ENCODE data around the gene MAP2K1.

The MAP2K1 gene

GRCh38 chr15:66409565-66410108 is 22.9 kb downstream of the MAP2K1 start:
- Histone ChIP-seq H3K36me3 (ENCODE audit: insufficient read depth, low read depth, low read length) (peaks cover 8% of the 10 kb centered on the region), H3K27ac (ENCODE audit: low read length) (no peak overlapping the region), H3K4me3 (ENCODE audit: low read length) (no peak overlapping the region), H3K9me3 (ENCODE audit: insufficient read depth, low read depth, low read length) (peaks cover 12% of the 10 kb centered on the region), H3K27me3 (ENCODE audit: insufficient read depth, low read length) (no peaks in the 10 kb centered on the region), H3K4me1 (ENCODE audit: insufficient read depth, low read length) (peaks cover 33% of the 10 kb centered on the region; the same call in 1 of the 2 replicates), H3K9ac (ENCODE audit: low read depth, low read length) (no peak overlapping the region)

GRCh38 chr15:66411190-66411589 is 24.5 kb downstream of the MAP2K1 start:
- Histone ChIP-seq H3K9me3 (ENCODE audit: insufficient read depth, low read depth, low read length) (peaks cover 12% of the 10 kb centered on the region), H3K27me3 (ENCODE audit: insufficient read depth, low read length) (no peaks in the 10 kb centered on the region), H3K4me3 (ENCODE audit: low read length) (no peak overlapping the region), H3K36me3 (ENCODE audit: insufficient read depth, low read depth, low read length) (peaks cover 8% of the 10 kb centered on the region), H3K4me1 (ENCODE audit: insufficient read depth, low read length) (peaks cover 18% of the 10 kb centered on the region; the same call in 1 of the 2 replicates), H3K9ac (ENCODE audit: low read depth, low read length) (no peak overlapping the region), H3K27ac (ENCODE audit: low read length) (no peak overlapping the region)

GRCh38 chr15:66412220-66412619 is 25.5 kb downstream of the MAP2K1 start:
- peaks cover 15% of the 10 kb centered on the region; the same call in 1 of the 2 replicates for H3K4me1 ChIP-seq (ENCODE audit: insufficient read depth, low read length)
- no peak overlapping the region for H3K9ac ChIP-seq (ENCODE audit: low read depth, low read length)
- peaks cover 8% of the 10 kb centered on the region for H3K36me3 ChIP-seq (ENCODE audit: insufficient read depth, low read depth, low read length)
- H3K4me3 ChIP-seq (ENCODE audit: low read length): no peak overlapping the region
- H3K27ac ChIP-seq (ENCODE audit: low read length): no peak overlapping the region
- peaks cover 12% of the 10 kb centered on the region for H3K9me3 ChIP-seq (ENCODE audit: insufficient read depth, low read depth, low read length)
- H3K27me3 ChIP-seq (ENCODE audit: insufficient read depth, low read length): no peaks in the 10 kb centered on the region

GRCh38 chr15:66413579-66413978 is 26.9 kb downstream of the MAP2K1 start:
- Histone ChIP-seq H3K36me3 (ENCODE audit: insufficient read depth, low read depth, low read length) (peaks cover 8% of the 10 kb centered on the region), H3K9ac (ENCODE audit: low read depth, low read length) (no peak overlapping the region), H3K27me3 (ENCODE audit: insufficient read depth, low read length) (no peaks in the 10 kb centered on the region), H3K4me1 (ENCODE audit: insufficient read depth, low read length) (peaks cover 25% of the 10 kb centered on the region; the same call in 1 of the 2 replicates), H3K4me3 (ENCODE audit: low read length) (no peak overlapping the region), H3K27ac (ENCODE audit: low read length) (no peak overlapping the region), H3K9me3 (ENCODE audit: insufficient read depth, low read depth, low read length) (peaks cover 12% of the 10 kb centered on the region)

- Histone ChIP-seq H3K36me3 (ENCODE audit: insufficient read depth, low read depth, low read length) (peaks cover 8% of the 10 kb centered on the region), H3K9me3 (ENCODE audit: insufficient read depth, low read depth, low read length) (peaks cover 12% of the 10 kb centered on the region), H3K27me3 (ENCODE audit: insufficient read depth, low read length) (no peaks in the 10 kb centered on the region), H3K4me1 (ENCODE audit: insufficient read depth, low read length) (peaks cover 21% of the 10 kb centered on the region; the same call in 1 of the 2 replicates), H3K4me3 (ENCODE audit: low read length) (no peak overlapping the region), H3K9ac (ENCODE audit: low read depth, low read length) (no peak overlapping the region), H3K27ac (ENCODE audit: low read length) (no peak overlapping the region)
These were observed 28.6 kb downstream of the MAP2K1 start for GRCh38 chr15:66415360-66415759.

GRCh38 chr15:66417736-66418135 is 31.0 kb downstream of the MAP2K1 start:
- H3K4me1 ChIP-seq (ENCODE audit: insufficient read depth, low read length): peaks cover 10% of the 10 kb centered on the region; the same call in 1 of the 2 replicates
- peaks cover 8% of the 10 kb centered on the region; the same call in 1 of the 2 replicates for H3K36me3 ChIP-seq (ENCODE audit: insufficient read depth, low read depth, low read length)
- H3K27me3 ChIP-seq (ENCODE audit: insufficient read depth, low read length): no peaks in the 10 kb centered on the region
- H3K27ac ChIP-seq (ENCODE audit: low read length): no peak overlapping the region
- H3K9me3 ChIP-seq (ENCODE audit: insufficient read depth, low read depth, low read length): peaks cover 12% of the 10 kb centered on the region
- H3K9ac ChIP-seq (ENCODE audit: low read depth, low read length): no peak overlapping the region
- no peak overlapping the region for H3K4me3 ChIP-seq (ENCODE audit: low read length)

GRCh38 chr15:66419471-66419870 is 32.8 kb downstream of the MAP2K1 start:
- Histone ChIP-seq H3K4me1 (ENCODE audit: insufficient read depth, low read length) (peaks cover 10% of the 10 kb centered on the region; the same call in 1 of the 2 replicates), H3K36me3 (ENCODE audit: insufficient read depth, low read depth, low read length) (peaks cover under 1% of the 10 kb centered on the region; the same call in 1 of the 2 replicates), H3K9me3 (ENCODE audit: insufficient read depth, low read depth, low read length) (peaks cover under 1% of the 10 kb centered on the region; the same call in 1 of the 2 replicates), H3K27ac (ENCODE audit: low read length) (no peak overlapping the region), H3K4me3 (ENCODE audit: low read length) (no peak overlapping the region), H3K9ac (ENCODE audit: low read depth, low read length) (no peak overlapping the region), H3K27me3 (ENCODE audit: insufficient read depth, low read length) (no peaks in the 10 kb centered on the region)

GRCh38 chr15:66422347-66422746 is 35.6 kb downstream of the MAP2K1 start:
- no peak overlapping the region for H3K4me3 ChIP-seq (ENCODE audit: low read length)
- no peaks in the 10 kb centered on the region for H3K27me3 ChIP-seq (ENCODE audit: insufficient read depth, low read length)
- H3K9me3 ChIP-seq (ENCODE audit: insufficient read depth, low read depth, low read length): no peaks in the 10 kb centered on the region
- no peaks in the 10 kb centered on the region for H3K36me3 ChIP-seq (ENCODE audit: insufficient read depth, low read depth, low read length)
- no peak overlapping the region for H3K9ac ChIP-seq (ENCODE audit: low read depth, low read length)
- H3K4me1 ChIP-seq (ENCODE audit: insufficient read depth, low read length): peaks cover 10% of the 10 kb centered on the region; the same call in 1 of the 2 replicates
- no peak overlapping the region for H3K27ac ChIP-seq (ENCODE audit: low read length)

GRCh38 chr15:66423149-66423548 is 36.4 kb downstream of the MAP2K1 start:
- Histone ChIP-seq H3K27ac (ENCODE audit: low read length) (no peak overlapping the region), H3K27me3 (ENCODE audit: insufficient read depth, low read length) (no peaks in the 10 kb centered on the region), H3K9ac (ENCODE audit: low read depth, low read length) (no peak overlapping the region), H3K4me1 (ENCODE audit: insufficient read depth, low read length) (peaks cover 2% of the 10 kb centered on the region; the same call in 1 of the 2 replicates), H3K9me3 (ENCODE audit: insufficient read depth, low read depth, low read length) (no peaks in the 10 kb centered on the region), H3K4me3 (ENCODE audit: low read length) (no peak overlapping the region), H3K36me3 (ENCODE audit: insufficient read depth, low read depth, low read length) (no peaks in the 10 kb centered on the region)

GRCh38 chr15:66424963-66425612 is 38.4 kb downstream of the MAP2K1 start:
- no peaks in the 10 kb centered on the region; the same call in 1 of the 2 replicates for H3K4me1 ChIP-seq (ENCODE audit: insufficient read depth, low read length)
- no peak overlapping the region for H3K4me3 ChIP-seq (ENCODE audit: low read length)
- H3K36me3 ChIP-seq (ENCODE audit: insufficient read depth, low read depth, low read length): no peaks in the 10 kb centered on the region
- H3K27ac ChIP-seq (ENCODE audit: low read length): no peak overlapping the region
- no peaks in the 10 kb centered on the region for H3K27me3 ChIP-seq (ENCODE audit: insufficient read depth, low read length)
- no peaks in the 10 kb centered on the region for H3K9me3 ChIP-seq (ENCODE audit: insufficient read depth, low read depth, low read length)
- H3K9ac ChIP-seq (ENCODE audit: low read depth, low read length): no peak overlapping the region

- Histone ChIP-seq H3K4me1 (ENCODE audit: insufficient read depth, low read length) (no peaks in the 10 kb centered on the region; the same call in 1 of the 2 replicates), H3K36me3 (ENCODE audit: insufficient read depth, low read depth, low read length) (no peaks in the 10 kb centered on the region), H3K9ac (ENCODE audit: low read depth, low read length) (no peak overlapping the region), H3K27me3 (ENCODE audit: insufficient read depth, low read length) (no peaks in the 10 kb centered on the region), H3K4me3 (ENCODE audit: low read length) (no peak overlapping the region), H3K27ac (ENCODE audit: low read length) (no peak overlapping the region), H3K9me3 (ENCODE audit: insufficient read depth, low read depth, low read length) (no peaks in the 10 kb centered on the region)
These were observed 39.1 kb downstream of the MAP2K1 start for GRCh38 chr15:66425837-66426236.

- no peaks in the 10 kb centered on the region for H3K27me3 ChIP-seq (ENCODE audit: insufficient read depth, low read length)
- H3K9ac ChIP-seq (ENCODE audit: low read depth, low read length): no peak overlapping the region
- H3K36me3 ChIP-seq (ENCODE audit: insufficient read depth, low read depth, low read length): no peaks in the 10 kb centered on the region
- H3K4me1 ChIP-seq (ENCODE audit: insufficient read depth, low read length): no peaks in the 10 kb centered on the region; the same call in 1 of the 2 replicates
- H3K4me3 ChIP-seq (ENCODE audit: low read length): no peak overlapping the region
- no peak overlapping the region for H3K27ac ChIP-seq (ENCODE audit: low read length)
- no peaks in the 10 kb centered on the region for H3K9me3 ChIP-seq (ENCODE audit: insufficient read depth, low read depth, low read length)
These were observed 42.4 kb downstream of the MAP2K1 start for GRCh38 chr15:66429117-66429516.
